Embryonic facial prominence (tissue), 1 donor: Measurements from ENCODE around the gene PGLYRP4.

ENCODE experiments used
- DNase-seq: peaks from one replicate; pipeline ENCODE4 v3.0.0-alpha.2; 2016; ENCODE audit errors: extremely low spot score

The PGLYRP4 gene, protein sequence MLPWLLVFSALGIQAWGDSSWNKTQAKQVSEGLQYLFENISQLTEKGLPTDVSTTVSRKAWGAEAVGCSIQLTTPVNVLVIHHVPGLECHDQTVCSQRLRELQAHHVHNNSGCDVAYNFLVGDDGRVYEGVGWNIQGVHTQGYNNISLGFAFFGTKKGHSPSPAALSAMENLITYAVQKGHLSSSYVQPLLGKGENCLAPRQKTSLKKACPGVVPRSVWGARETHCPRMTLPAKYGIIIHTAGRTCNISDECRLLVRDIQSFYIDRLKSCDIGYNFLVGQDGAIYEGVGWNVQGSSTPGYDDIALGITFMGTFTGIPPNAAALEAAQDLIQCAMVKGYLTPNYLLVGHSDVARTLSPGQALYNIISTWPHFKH

DNA sequence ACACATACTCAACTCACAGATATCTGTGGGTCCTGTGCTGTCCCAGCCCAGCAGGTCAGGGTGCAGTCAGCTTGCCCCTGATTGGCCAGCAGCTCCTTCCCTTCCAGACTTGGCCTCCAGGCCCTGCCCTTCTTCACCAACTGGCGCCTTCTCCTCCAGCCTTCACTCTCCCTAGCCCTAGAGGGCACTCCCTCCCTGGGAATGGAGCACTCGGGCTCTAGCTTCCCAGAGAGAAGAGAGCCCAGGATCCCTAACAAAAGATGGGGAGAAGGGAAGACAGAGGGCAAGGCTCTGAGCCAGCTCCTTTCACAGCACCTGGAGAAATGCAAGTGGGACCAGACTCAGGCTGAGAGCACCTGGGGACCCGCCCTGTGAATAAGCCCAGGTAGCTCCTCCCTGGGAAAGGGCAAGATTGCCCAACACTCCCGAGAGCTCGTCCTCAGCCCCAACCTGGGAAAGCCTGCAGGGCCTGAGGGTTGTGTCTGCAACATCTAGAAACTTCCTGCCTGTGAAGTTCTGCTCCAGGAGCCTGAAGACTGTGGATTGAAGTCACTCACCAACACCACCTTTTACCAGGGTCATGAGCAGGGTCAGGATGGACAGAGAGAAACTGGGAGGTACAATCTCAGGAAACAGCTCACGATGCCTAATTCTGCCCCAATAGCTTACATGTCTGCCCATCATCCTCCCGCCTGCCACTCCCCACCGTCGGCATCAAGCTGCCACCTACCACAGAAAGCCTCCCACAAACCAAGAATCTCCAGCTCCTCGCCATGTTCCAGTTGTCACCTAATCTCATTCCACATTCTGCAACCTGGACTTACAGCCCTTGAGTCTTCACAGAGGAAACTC, at the start of gene PGLYRP4:
TSS of gene PGLYRP4 (minus strand) at position 331 of the 852 bp plus-strand sequence. CDS start 909 bp downstream, outside the sequence.
- DNase-seq, result no peak

DNA sequence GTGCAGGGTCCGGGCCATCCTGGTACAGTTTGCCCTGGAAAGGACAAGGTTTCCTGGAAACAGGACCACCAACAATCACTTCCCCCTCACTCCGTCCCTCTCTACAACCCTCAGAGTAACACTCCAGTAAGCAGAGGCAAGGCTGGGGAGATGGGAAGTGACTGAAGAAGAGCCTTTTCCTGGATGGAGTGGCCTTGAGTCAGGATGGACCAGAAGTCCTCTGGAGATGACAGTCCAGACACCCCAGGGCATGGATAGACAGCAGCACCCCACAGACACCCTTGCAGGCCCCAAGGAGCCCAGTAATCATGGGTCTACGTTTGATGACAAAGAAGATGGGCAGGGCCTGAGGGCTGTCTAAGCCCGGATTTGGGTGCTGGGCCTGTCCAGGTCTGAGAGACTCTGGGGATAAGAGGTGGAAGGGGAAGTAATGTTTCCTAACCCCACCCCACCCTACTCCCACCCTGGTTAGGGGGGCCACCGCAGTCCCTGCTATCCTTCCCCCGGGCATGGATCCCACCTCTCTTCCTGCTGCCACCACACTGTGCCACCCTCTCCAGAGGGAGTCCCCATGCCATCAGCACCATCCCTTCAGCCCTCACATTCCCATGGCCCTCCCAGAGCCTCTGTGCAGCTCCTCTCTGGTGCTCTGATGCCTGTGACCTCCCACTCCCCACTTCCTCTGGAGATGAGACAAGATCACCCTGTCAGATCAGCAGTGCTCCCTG, 49.4 kb upstream of the PGLYRP4 start:
- no peak for DNase-seq

DNA sequence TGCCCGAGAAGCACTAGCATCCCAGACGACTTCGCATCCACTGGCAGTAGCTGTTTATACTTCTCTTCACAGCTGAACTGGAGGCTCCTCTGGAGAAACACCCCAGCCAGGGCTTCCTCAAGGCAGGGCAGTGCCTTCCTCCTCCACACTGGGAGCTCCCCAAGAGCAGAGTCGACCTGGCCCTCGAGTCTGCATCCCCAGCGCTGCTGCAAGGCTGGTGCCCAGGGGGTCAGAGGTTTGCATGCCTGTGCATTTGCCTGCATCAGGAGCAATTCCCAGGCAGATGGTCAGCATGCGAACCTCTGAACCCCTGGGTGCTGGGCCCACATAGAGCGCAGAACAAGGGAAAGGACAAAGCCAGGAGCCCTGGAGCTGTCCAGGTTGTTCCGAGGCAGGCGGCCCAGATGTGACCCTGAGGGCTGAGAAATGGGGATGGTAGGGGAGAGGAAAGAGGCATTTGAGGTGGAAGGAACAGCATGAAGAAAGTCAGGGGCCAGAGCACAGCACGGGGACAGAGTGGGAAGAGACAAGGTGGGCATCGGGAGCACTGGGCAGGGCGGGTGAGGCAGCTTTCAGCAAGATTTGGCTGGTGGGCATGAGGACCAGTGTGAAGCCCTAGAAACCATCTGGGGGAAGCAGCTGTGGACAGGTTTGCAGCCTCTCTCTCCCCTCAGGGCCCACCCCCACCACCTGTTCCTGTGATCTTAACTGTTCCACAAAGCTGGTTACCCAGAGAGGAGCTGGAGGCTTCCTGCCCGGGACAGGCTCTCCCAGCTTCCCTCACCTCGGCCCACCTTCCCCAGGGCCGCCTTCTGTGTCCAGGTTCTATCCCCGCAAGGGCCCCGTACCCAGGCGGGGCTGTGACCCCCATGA, 48.6 kb upstream of the PGLYRP4 start:
- no peak for DNase-seq

DNA sequence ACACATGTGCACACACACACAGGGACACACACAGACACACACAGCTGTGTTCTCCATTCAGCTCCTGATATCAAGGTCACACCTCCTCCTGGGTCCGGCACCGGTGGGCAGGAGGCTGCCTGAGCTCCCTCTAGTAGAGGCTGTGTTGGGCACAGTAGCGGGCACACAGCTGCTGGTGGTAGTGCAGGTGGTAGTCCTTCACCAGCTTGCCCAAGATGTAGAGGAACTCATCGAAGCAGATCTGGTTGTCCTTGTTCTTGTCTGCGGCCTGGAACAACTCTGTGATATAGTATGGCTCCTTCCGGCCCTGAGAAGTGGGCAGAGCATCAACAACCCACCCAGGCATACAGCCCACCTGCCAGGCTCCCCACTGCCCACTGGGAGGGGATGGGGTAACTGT, 47.8 kb upstream of the PGLYRP4 start:
- DNase-seq, result no peak

DNA sequence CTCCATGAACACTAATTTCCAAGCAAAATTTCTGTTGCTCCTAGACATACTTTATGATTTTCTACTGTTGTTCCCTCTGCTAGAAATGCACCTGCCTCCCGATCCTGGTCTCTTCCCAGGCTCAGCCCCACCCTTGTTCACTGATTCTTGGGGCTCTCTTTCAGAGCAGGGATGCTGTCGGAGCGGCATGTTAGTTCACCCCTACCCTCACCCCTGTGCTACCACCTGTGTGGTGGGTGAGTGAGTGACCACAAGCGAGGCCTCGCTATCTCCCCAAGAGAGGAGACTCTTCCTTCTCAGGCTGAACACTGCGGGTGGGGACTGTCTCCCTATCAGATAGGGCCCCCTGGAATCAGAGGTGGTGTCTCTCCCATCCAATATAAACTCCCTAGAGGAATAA, 47.1 kb upstream of the PGLYRP4 start:
- no peak for DNase-seq

DNA sequence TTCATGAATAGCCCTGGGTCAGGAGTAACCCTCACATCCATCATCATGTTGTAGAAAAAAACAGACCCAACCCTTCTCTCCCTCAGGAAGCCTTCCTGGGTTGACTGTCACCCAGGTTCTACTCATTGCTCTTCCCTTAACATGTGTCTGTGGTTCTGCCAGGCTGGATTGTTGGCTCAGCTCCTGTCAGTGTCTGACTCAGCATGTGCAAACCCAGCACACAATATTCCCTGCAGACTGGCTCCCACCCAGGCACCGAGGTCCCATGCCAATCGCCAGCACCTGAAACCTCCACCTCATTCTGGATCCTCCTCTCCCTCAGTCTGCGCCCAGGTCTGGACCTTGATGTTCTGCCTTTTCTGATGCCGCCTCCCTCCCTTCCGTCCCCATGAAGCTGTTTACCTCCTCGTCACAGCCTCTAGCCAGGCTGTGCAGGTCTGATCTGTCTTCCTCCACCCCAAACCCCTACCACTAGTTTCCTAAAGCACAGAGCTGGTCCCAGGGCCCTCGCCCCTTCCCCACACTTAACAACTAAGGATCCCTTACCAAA, 46.6 kb upstream of the PGLYRP4 start:
- DNase-seq, result no peak

DNA sequence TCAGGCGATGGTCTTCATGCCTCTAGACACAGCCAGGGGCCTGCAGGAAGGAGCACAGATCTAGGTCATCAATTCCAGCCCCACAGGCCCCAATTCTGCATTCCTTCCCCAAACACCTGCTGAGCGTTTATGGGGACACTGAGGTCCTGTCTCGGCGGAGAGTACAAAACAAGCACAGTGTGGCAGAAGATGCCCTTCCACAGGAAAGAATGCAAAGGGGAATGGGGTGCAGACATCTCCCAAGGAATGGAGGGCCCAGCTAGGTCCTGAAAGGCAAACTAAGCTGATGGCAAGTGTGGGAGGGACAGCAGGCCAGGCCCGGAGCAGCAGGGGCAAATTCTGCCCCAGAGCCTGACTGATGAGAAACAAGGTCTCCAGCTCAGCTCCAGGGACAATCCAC, 45.8 kb upstream of the PGLYRP4 start:
- DNase-seq, result no peak

DNA sequence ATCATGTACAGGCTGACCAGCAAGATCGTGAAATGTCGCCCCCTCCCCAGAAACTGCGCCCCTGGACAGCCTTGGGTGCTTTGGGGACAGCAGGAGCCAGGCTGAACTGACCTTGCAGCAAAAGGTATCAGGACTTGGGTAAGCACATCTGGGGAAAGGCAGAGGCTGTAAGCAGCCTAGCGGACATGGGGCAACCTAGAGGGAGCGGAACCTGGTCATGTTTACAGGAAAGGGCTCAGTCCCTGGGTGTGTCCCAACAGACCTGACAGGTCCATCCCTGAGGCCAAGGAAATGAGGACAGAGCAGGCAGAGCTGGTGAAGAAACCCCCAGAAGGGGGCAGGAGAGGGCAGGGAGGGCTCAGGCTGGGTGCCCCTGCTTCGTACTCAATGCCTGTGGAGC, 45.3 kb upstream of the PGLYRP4 start:
- DNase-seq, result no peak

DNA sequence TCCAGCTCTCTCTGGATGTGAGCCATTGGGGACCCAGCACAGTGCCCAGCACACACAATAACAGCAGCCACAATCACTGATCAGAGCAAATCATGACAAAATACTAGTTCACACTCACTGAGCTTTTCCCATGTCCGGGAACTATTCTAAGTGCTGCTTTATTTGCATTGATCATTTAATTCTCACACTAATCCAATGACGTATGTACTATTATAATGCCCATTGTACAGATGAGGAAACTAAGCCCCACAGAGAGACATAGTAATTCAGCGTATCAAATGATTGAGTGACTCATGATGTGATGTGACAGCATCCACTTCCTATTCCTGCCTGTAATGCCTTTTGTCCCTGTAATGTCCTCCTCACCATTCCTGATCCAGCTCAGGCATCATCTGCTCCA, 44.2 kb upstream of the PGLYRP4 start:
- DNase-seq, result no peak

DNA sequence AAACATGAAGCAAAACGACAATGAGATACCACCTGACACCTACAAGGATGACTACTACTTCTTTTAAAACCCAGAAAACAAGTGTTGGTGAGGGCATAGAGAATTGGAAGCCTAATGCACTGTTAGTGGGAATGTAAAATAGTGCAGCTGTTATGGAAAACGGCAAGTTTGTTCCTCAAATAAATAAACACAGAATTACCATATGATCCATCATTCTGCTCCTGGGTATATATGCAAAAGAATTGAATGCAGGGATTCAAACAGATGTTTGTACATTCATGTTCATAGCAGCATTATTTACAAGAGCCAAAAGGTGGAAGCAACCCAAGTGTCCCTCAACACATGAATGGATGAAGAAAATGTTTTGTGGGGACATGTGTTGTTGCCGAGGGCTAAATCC, 43.6 kb upstream of the PGLYRP4 start:
- no peak for DNase-seq

DNA sequence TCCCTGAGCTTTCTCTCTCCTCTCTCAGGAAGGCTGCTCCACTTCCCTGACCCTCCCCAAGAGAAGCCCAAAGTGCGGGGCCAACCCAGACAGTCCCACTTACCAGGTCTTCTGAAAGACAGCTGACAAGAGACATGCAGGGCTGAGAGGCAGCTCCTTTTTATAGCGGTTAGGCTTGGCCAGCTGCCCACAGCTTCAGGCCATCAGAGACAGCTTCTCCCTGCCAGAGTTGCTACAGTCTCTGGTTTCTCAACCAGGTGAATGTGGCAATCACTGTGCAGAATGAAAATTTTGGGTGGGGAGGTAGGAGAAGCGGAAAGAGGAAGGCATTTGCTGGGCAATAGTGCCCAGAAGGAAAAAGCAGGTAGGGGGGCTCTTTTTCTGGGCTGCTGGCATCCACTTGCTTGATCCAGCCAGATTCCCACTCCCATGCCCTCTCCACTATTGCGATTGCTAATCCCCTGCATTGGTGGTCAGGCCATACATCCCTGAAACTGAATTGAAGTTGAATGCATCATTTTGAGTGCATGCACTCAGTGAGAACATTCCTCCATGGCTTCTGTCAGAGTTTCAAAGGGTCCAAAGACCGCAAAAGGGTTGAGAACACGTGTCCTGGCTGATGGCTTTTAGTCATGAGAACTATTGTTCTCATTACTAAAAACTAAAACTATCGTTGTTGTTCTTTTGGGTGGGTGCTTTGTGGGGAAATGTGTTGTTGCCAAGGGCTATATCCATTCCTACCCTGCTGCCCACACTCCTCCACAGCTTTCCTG, 42.5 kb upstream of the PGLYRP4 start, which contains the start of gene S100A8:
TSS of gene S100A8 (minus strand) at position 136 of the 773 bp plus-strand sequence. CDS start 538 bp downstream, outside the sequence.
- DNase-seq, result no peak

DNA sequence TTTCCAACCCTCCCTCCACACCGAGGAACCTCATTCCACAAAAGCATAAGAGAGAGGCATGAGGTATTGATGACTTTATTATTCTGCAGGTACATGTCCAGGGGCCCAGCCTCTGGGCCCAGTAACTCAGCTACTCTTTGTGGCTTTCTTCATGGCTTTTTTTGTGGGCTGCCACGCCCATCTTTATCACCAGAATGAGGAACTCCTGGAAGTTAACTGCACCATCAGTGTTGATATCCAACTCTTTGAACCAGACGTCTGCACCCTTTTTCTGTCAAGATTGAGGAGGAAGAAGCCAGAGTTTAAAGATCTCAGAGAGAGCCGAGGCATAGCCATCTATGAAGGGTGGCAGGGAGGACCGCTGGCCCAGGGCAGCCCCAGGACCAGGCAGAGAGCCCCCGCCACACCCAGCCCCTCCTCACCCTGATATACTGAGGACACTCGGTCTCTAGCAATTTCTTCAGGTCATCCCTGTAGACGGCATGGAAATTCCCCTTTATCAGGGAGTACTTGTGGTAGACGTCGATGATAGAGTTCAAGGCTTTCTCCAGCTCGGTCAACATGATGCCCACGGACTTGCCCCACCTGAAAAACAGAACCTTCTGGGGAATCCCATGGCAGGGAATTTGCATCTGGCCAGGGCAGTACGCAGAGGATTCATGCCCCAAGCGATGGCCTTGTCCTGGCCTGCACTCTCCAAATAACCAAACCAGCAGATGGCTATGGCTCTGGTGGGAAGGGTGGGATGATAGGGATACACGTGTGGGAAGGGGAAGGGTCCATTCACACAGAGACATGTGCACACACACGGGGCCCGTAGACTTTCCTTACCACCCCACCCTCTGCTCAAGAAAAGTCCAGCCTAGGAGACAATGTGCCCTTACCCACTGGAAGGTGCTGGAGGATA, 41.6 kb upstream of the PGLYRP4 start:
- no peak for DNase-seq

DNA sequence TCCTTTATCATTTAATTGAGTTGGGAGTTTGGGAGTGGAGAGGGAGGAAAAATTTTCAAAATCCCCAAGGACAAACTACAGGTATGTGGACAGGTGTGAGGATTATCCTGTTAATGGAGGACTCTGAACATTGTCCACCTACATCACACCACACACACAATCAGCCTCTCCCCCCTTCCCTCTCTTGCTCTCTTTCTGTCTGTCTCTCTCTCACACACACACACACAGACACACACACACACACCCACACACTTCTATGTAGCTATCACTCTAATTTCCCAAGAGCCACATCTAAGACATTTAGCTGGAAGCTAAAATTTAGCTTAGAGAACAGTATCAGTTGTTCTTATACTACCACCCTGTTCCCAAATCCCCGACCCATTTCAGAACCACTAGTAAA, 40.8 kb upstream of the PGLYRP4 start:
- no peak for DNase-seq

DNA sequence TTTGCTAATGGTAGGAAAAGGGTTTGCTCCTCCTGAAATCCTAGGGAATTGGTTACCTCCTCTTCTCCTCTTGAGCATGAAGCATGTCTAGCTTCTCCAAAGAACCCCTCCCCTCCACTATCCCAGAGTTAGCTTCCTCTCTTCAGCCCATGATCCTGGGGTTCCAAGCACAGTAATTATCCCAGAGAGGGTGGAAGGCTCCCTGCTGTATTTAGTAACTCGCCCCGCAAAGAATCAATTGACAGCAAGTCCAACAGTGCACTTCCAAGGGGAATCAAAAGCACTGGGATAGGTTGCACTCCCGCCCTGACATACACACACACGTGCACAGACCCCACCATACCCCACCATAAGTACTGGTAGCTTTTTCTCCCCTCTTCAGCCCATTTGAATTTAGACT, 39.1 kb upstream of the PGLYRP4 start:
- DNase-seq, result no peak

DNA sequence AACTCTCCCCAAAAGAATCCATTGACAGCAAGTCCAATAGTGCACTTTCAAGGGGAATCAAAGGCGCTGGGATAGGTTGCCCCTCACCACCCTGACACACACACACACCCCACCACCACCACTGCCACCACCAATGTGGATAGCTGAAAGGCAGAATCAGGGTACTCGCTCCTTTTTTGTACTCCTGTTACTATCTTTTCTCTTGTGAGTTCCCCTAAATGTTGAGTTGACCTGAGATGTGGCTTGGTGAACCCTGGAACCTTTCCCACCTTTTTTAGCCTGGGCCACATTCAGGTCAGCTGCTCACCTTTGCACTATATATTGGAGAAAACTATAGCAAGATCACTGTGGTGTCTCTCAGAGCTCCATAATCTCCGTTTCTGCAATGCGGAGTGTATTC, 38.4 kb upstream of the PGLYRP4 start:
- DNase-seq, result no peak

DNA sequence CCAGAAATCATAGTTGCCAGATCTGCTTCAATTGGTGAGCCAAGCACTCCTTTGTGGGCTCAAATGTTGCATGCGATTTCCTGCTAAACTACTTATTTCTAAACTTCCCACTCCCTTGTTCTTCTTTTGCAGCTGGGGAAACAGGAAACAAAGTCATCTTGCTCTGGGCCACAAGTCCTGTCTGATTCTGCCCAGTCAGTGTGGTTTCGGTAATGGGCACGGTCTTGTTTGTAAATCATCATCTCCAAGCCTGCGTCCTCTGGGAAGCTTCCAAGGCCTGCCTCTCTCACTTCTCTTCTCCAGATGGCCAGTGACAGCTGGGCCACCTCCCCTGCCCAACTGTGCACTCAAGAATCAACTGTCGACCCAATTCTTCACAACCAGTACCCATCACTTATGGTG, 37.9 kb upstream of the PGLYRP4 start:
- DNase-seq, result no peak

DNA sequence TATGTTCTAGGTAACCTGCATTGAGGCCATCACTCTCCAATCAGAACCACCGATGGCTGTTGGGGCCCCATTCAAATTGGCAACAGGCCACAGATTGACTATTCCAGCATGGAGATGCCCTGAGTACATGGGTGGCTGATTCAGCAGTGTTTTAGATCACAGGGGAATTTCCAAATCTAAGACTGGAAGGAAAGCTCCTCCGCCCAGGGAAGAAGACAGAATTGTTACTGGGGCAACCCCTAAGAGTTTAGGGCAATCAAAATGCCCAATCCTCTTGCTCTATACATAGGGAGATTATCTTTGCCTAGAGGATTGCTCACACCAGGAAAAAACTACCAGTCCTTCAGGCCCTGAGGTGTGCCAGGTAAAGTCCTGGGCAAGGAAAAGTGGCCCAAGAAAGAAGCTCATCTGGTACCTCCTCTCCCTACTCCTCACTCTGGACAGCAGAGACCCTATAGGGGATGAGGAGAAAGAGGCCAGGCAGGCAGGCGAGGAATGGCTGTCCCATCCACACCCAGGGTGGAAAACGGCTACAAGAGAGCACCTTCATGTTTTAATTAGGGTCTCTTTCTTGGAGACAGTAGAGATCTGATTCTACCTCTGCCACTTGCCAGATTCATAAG, 36.4 kb upstream of the PGLYRP4 start:
- DNase-seq, result no peak

DNA sequence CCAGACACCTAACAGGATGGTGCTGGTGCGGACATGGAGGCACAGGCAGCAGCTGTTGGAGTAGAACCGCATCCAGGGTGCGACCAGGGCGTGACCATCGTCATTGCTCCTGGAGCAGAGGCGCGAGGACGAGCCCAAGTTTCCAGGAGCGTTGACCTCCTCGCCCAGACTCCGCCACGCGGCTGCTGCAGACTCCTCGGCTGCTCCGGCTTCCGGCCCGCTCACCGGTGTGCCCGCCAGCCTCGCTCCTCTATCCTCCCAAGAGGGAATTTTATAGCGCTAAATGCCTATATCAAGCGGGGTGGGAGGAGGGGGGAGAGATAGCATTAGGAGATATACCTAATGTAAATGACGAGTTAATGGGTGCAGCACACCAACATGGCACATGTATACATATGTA, 32.1 kb upstream of the PGLYRP4 start:
- DNase-seq, result no peak

DNA sequence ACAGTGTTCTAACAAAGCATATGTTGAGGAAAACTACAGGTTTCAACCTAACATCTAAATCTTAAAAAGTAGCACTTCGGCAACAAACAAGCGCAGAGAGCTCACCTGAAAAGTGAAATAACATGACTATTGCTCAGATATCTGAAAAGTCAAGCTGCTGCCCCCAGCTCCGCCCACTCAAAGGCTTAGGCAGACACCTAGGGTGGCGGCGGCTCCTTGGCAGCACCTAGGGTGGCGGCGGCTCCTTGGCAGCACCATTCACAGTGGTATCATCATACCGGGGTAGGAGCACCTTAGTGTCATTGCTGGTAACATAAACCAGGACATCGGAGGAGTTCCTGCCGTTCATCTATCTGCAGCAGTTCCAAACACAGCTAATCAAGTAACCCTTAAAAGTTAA, 30.9 kb upstream of the PGLYRP4 start:
- no peak for DNase-seq
